ENCODE results near the gene TAPT1.
"Not testable (repeated sequence)": the region's sequence is repeated elsewhere in the genome, so short reads cannot be mapped to it uniquely, and the experiment has no call there.

The TAPT1 gene, protein sequence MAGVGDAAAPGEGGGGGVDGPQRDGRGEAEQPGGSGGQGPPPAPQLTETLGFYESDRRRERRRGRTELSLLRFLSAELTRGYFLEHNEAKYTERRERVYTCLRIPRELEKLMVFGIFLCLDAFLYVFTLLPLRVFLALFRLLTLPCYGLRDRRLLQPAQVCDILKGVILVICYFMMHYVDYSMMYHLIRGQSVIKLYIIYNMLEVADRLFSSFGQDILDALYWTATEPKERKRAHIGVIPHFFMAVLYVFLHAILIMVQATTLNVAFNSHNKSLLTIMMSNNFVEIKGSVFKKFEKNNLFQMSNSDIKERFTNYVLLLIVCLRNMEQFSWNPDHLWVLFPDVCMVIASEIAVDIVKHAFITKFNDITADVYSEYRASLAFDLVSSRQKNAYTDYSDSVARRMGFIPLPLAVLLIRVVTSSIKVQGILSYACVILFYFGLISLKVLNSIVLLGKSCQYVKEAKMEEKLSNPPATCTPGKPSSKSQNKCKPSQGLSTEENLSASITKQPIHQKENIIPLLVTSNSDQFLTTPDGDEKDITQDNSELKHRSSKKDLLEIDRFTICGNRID

DNA sequence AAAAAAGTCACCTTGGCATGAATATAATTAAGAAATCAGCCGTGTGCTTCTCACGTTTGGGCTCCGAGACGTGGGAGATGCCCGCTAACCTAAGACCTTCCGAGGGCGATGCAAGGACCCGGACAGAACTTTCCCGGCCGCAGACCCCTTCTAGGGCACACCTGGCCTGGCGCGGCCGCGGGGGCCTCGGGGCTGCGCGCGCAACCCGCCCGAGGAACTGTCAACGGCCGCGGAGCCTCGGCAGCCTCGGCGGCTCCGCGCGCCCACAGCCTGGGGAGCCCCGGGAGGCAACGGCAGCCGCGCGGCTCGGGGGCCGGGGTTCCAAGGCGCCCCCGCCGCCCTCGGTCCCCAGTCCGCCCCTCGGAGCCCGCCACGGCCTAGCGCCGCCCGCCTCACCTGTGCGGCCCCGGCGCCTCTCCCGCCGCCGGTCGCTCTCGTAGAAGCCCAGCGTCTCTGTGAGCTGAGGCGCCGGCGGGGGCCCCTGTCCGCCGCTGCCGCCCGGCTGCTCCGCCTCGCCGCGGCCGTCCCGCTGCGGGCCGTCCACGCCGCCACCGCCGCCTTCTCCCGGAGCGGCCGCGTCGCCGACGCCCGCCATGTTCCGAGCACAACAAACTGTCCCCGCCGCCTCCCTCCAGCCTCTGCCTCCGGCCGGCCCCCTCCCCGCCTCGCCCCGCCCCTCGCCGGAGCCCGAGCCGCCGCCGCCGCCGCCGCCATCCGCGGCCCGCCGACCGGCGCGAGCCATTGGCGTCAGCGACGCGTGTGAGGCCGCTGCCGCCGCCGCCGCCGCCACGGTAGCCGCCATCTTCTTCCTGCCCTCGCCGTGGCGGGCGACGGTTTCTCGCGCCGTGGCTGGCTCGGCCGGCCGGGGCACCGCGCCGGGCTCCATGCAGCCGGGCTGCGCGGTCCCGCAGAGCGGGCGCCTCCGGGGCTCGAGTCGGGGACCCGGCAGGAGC is at the start of gene TAPT1:
TAPT1 (minus strand) TSS at position 609 of the 953 bp plus-strand sequence; CDS start at position 595, 14 bp downstream.
- peak; percentile 70 for DNase-seq (ENCODE audit: low read depth)

DNA sequence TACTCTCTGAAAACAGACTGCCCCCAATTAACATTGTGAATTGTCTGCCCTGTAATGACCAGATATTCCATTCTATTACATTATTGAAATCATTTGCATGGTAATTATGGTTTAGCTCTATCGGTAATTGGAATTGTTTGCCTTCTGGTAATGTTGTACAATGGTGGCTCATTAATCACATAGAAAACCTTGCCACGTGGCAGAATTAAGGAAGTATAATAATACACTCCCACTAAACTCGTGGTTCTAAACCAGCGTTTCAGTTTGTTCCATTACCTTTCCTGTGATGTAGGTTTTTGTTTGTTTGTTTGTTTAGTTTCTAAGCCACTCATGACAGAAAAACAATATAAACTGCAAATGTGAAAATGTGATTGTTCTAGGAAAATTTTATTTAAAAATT is 45.1 kb upstream of the TAPT1 start:
- no peak for DNase-seq (ENCODE audit: low read depth)

DNA sequence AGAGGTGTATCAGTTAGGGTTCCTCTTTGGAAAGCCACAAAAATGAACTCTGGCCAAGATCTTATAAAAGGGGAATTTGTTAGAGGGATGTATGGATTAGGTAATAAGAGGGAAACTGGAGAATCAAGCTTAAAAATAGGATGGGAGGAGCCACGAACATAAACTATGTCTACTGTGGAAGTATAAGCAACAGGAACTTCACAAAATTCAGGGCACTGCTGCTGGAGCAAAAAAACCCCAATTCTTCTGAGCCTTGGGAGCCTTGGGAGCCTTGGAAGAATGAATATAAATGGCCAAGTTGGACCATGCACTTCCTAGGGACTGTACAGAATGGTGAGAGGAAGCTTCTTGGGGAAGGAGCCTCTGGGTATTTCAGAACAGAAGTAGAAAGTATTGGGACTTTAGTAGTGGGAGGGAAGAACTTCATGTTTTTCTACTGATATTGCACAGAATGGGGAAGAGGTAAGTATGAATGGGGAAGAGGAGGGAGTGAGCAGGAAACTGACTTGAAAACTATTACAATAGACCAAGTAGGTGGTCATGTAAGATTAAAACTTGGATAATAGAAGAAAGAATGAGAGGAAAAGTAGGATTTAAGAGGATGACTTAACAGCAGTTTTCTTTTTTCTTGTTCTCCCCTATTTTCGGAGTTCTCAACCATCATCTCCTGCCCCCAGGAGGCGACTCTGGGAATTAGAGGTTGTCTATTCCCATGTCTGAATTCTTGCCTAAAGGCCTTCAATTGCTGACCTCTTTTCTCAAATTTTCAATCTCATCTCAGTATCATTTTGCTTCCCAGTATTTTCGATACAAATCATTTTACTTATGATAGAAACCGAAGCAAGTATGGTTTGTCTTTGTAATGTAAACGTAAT is 44.4 kb upstream of the TAPT1 start:
- no peak for DNase-seq (ENCODE audit: low read depth)

DNA sequence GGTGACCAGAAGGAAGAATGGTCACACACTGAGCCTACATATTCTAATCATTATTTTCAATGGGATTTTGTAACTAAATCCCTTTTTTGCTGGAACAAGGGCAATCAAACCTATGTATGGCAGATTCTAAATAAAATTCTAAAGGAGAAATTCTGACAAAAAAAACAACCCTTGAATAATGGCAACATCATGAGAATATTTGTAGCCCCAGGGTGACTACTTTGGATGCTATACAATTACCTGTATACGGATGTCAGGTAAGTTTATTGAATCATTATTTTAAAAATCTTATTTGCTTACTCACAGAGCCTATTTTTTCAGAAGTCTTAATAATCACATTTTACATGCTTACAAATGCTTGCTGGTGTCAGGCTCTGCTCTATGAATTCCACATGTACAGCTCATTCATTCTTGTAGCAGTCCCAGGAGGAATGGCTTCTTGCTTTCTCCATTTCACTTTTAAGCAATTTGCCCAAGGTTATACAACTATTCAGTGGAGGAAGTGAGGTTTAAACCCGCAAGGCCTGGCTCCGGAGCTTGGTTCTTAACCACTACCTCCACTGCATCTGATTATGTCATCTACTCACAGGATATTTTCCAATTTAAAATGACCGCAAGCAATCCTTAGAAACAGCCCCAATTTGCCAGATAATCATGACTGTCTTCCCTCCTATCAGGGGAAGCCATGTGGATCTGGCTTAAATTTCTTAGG is 43.6 kb upstream of the TAPT1 start:
- DNase-seq (ENCODE audit: low read depth): not testable (repeated sequence)

DNA sequence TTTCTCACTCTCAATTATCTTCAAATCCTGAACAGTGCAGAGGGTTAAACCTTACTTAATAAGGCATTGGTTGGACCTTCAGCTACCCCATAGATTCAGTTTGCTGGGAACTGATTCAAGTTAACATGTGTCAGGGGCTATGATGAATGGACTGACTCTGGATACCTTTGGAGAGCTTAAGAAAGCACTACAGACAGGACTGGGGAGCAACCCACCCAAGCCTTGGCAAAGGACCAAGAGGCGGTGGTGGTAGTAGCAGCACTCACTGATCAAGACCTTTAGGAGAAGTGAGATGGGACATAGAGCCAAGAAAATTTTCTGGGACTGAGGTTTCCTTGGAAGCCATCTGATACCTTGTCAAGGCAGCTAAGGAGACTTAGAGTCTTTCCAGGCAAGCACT is 43.0 kb upstream of the TAPT1 start:
- no peak for DNase-seq (ENCODE audit: low read depth)

DNA sequence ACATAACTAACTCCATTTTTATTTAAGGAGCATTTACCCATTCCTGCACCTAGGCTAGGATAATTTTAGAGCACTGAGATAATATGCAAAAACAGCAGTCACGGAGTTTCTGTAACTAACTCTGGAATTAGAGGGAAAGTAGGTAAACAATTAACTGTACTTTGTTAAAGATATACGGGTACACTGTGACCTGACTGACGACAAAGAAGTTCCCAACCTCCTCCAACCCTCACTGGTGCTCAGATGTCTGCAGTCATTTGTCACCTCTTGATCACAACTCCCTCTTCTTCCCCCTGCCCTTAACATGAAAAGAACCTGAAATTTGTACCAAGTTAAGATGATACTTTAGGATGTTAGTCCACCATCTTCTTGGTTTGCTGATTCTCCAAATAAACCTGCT is 42.0 kb upstream of the TAPT1 start:
- no peak for DNase-seq (ENCODE audit: low read depth)

DNA sequence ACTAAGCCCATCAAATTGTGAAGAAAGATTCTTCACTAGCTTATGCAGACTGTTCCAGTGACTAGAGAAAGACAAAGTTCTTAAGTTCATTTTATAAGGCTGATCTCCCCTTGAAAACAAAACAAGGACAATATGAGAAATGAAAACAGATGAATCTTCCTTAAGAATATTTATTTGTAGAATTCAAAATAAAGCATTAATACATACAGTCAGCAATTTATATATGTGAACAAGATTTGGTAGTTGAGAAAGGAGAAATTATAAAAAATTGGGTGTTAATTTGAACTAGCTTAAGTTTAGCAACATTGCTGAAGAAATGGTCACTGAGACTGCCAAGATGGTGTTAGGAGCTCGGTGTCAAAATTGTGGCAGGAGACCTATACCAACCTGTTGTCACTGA is 41.4 kb upstream of the TAPT1 start:
- DNase-seq (ENCODE audit: low read depth): no peak

DNA sequence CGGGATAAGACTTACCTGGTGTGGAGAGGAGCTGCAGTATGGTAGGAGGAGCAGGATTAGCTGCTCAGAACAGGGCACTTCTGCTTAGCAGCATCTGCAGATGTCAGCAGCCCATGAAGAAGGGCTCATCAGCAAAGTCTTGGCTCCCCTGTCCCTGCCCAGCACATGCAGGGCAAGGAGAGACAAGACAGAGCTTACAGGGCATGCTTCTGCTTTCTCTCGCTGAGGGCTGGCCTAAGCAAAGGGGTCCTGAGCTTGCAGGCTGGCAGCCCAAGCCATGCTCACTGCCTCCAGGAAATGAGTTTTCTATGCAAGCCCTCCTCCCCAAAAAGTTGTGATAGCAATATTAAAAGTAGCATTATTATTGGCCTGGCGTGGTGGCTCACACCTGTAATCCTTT is 39.5 kb upstream of the TAPT1 start:
- DNase-seq (ENCODE audit: low read depth): no peak

DNA sequence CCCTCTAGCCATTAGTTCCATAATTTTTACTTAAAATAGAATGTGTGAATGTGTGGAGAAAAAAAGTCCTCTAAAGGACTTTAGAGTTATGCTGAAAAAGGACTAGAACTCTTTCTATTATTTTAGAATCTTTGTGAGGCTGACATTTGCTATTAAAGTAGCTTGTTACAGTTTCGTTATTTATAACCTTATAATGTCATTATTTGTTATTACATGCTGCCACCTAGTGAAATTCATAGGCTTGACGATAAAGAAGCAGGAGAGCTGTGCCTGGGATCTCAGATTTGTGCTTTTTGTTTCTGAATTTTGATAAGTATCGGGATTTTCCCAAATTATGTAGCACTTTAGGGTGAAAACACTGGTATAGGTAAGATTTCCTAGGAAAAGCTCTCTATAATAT is 38.5 kb upstream of the TAPT1 start:
- no peak for DNase-seq (ENCODE audit: low read depth)

DNA sequence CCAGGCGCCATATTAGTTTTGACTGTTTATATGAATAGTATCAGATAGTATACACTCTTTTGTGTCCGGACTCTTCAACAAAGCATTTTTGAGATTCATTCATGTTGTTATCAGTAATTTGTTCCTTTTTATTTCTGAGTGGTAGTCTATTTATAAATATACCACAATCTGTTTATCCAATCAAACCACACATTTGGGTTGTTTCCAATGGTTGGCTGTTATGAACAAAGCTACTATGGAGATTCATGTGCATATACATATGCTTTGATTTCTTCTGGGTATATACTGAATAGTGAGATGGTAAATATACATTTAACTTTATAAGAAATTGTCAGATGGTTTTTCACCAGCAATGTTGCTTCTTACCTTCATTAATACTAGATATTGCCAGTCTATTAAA is 36.8 kb upstream of the TAPT1 start:
- DNase-seq (ENCODE audit: low read depth): no peak

DNA sequence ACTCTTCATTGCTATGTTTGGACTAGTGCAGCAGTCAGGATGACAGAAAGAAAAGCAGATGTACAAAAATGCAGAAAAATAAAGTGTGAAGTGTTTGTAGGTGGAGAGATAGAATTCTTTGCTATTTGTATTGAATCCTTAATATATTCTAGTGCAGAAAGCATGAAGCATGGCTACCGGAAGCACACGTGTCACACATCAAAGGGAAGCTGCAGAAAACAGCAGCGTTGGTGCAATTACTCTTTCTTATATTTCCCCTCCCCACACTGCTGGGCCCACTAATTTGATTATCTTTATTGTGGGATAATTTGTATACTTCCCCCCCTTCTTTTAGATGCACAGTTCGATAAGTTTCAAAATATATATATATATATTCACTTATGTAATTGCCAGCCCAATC is 35.9 kb upstream of the TAPT1 start:
- DNase-seq (ENCODE audit: low read depth): no peak

DNA sequence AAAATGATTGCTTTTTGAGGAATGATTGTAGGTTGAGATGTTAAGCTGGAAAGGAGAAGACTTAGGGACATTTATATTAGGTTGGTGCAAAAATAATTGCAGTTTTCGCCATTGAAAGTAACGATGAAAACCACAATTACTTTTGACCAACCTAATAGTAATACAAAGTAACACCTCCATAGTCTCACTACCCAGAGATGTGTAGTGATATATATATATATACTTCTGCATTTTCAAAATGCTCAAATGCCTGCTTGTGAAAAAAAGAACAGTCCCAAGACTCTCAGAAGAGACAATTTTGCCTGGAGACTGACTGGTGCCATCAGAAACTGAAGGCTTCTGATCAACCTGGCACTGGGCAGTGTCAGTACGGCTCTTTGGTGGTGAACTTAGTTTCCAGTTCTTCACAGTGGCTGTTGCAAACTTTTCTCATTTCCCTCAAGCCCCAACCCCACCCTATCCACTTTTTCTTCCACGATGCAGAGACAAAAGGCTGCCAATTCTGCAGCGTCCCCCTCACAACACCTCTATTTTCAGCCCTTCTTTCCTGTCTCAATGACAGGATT is 35.1 kb upstream of the TAPT1 start:
- DNase-seq (ENCODE audit: low read depth): no peak

DNA sequence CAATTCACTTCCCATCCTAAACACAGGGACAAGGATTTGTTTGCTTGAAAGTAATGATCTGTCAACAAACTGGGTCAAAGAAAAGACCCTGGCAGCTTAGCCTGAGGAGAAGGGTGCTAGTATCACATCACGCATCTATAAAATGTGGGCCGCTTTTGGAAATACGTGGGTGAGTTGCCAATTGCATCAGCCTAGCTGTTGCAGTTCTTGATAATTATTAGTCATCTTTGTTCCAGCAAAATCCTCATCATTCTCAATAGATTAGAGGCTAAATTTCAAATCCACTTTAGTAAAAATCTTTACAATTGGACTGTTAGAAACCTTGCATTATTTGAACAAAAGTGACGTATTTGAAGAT is 33.6 kb upstream of the TAPT1 start:
- no peak for DNase-seq (ENCODE audit: low read depth)

DNA sequence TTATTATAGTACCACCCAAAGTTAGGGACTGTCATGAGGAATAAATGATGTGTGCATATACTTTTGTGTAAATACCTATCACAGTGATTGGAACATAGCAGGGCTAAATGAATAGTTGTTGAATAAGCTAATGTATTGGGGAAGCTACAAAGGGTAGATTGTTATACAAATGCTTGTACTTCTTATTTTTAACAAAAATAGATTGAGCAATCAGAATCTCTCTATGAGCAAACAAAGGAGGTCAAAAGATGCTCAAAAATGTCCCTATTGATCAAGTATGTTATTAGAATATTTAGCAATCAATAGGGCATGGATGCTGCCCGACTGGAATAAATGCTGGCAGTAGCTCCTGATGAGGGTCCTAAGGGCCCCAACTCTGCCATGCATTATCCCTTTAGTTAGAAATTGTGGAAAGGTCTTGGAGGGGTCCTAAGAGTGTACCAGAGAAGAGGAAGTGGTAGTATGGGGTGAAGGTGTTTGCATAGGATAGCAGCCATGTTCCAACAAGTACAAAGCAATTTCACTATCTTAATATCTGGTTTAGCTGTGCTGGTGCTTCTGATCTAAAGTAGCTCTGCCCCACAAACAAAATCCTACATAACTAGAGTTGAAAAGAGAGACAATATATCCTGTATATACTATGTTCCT is 33.1 kb upstream of the TAPT1 start:
- no peak for DNase-seq (ENCODE audit: low read depth)

DNA sequence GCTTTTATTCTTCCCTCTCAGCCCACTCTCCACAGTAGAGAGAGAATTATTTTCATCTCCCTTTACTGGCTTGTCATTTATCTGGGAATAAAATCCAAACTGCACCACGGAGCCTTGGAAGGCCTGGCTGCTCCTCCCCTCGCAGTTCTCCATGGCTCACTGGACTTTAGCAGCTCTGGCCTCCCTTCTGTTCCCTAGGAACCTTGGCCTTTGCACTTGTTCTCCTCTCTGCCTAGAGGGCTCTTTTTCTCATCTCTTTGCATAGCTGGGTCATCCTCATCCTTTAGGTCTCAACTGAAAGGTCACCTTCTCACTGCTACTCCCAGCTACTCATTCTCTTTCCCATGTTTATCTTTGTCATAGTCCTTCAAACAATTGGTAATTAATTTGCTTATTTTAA is 31.3 kb upstream of the TAPT1 start:
- DNase-seq (ENCODE audit: low read depth): no peak

DNA sequence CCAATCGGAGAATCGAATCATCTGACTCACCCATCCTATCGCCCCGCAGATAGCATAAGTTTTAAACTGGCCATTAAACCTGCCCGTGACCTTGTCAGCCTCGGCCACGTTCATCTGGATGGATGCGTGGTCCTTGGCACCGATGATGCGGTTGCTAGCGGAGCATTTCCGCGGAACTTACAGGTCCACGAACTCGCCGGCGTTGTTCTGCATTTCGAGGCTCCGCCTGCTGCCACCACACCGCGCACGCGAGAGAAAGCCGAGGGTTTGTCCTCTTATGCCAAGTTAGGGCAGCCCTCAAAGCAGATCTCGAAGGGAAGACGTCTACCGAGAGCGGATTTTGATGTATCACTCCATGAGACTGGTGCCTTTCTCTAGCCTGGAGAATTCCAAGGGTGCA is 30.1 kb upstream of the TAPT1 start:
- no peak for DNase-seq (ENCODE audit: low read depth)

DNA sequence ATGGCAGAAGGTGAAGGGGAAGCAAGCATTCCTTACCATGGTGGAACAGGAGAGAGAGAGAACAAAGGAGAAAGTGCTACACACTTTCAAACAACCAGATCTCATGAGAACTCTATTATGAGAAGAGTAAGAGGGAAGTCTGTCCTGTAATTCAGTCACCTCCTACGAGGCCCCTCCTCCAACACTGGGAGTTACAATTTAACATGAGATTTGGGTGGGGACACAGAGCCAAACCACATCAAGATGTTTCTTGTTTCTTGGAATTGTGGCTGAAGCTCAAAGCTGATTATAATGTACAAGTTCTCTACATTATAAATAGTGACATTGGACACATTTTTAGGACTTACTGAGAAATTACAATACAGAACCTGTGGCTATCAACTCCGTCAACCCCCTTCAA is 29.5 kb upstream of the TAPT1 start:
- no peak for DNase-seq (ENCODE audit: low read depth)

DNA sequence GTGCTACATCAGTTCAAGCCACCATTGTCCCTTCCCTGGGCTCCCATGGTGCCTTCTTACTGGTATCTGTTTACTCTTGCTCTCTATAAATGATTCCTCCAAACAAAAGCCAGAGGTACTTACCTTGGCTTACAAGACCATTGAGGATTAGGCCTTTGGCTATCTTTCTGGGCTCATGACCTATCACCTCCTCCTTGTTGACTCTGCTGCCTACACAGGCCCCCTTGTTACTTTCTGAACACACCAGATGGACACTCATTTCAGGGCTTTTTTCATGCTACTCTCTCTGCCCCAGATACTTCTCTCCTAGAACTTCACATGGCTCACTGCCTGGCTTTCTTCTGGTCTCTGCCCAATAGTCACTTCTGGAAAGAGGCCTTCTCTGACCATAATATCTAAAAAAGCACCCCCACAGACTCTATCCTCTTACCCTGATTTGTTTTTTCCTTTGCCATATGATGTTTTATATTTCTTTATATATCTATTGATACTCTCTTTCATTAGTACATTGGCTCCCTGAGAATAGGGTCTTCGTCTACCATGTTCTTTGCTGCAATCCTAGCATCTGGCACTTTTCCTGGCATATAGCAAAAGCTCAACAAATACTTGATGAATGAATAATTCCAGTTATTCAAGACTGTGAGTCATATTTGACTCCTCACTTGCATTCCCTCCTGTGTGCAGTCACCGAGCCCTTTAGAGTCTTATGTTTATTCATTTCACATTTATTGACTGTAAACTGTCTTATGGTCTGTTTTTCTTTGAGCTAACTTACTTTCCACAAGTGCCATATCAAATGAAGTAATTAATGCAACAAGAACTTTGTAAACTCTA is 27.1 kb upstream of the TAPT1 start:
- no peak for DNase-seq (ENCODE audit: low read depth)

DNA sequence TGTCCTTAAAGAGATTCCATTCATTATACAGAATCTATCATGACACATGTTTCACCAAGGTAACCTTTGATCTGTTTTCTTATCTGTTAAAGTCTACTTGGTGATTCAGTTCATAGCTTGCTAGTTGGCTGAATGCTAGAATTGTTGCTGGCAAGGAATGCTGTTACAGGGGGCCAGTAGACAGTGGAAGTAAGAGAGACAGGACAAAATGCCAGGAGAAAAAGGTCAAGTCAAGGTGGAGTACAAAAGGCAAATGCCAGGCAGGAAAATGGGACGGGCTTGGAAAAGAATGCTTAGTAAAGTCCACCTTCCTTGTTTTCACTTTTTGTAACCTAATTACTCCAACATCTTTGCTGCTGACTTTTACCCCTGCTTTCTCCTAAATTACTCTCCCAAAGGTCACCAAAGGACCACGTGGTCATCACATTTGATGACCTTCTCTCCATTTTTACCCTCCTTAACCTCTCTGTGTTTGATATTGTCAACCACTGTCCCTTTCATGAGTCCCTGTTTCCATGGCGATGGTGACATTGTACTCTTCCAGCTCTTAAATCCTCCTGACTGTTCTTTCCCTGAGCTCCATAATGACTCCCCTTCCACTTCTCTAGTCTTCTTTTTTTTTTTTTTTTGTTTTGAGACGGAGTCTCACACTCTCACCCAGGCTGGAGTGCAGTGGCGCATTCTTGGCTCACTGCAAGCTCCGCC is 24.5 kb upstream of the TAPT1 start:
- DNase-seq (ENCODE audit: low read depth): no peak

Data from stimulated activated CD8-positive, alpha-beta memory T cell treated with anti-CD3 and anti-CD28 coated beads, Interleukin-4, amount 100 ng/mL, for 24 hours (primary cell).